MCF 10A (cell line): ENCODE measurements around the gene GRAMD4. TPM values are rescaled to one million over a fixed set of nuclear protein-coding genes. Genes with fewer than 3 reads are reported as not detected.

ENCODE experiments used
- BruUV-seq: library from RNA; stranded (reverse); fragments of 400-500 nt; replicated peaks from 2 replicates; lab custom pipeline; 2021; lab: Mats Ljungman, UMichigan
- CTCF ChIA-PET: fragments of 300-600 bp; sonication (Branson Sonifier 250); formaldehyde crosslinking; extraction: SDS; loops from one replicate; lab custom pipeline; 2021; ENCODE audit warnings: antibody characterized with exemption, inconsistent platforms; lab: Yijun Ruan, JAX
- POLR2A ChIA-PET: fragments of 300-600, 350-650 bp; sonication (Branson Sonifier 250); formaldehyde crosslinking; extraction: SDS; loops from one replicate; lab custom pipeline; 2020; ENCODE audit warnings: antibody characterized with exemption, inconsistent platforms; lab: Yijun Ruan, JAX
- DNase-seq: peaks from one replicate; pipeline ENCODE4 v3.0.0-alpha.2; 2018; ENCODE audit not compliant: unreplicated experiment
- H3K27ac Mint-ChIP-seq: one replicate; pipeline ENCODE4 v1.8.0; 2022; ENCODE audit warnings: mild to moderate bottlenecking, low read depth, mixed read lengths; ENCODE audit not compliant: unreplicated experiment
- H3K27me3 Mint-ChIP-seq: one replicate; pipeline ENCODE4 v1.8.0; 2022; ENCODE audit warnings: mixed read lengths; ENCODE audit not compliant: insufficient read depth, unreplicated experiment
- H3K36me3 Mint-ChIP-seq: one replicate; pipeline ENCODE4 v1.8.0; 2022; ENCODE audit warnings: mild to moderate bottlenecking, moderate library complexity, mixed read lengths; ENCODE audit not compliant: insufficient read depth, unreplicated experiment
- H3K4me1 Mint-ChIP-seq: one replicate; pipeline ENCODE4 v1.8.0; 2022; ENCODE audit warnings: mixed read lengths; ENCODE audit not compliant: insufficient read depth, unreplicated experiment
- H3K4me3 Mint-ChIP-seq: one replicate; pipeline ENCODE4 v1.8.0; 2022; ENCODE audit warnings: mild to moderate bottlenecking, moderate library complexity, mixed read lengths; ENCODE audit not compliant: unreplicated experiment
- H3K9me3 Mint-ChIP-seq: one replicate; pipeline ENCODE4 v1.8.0; 2022; ENCODE audit warnings: mixed read lengths; ENCODE audit not compliant: unreplicated experiment
- intact Hi-C: fragments of 100-400 bp; cut with micrococcal nuclease; formaldehyde crosslinking; loops from 2 replicates; pipeline ENCODE4 v1.14.1; 2022
- total RNA-seq: library from RNA; stranded (reverse); gene quantifications from 2 replicates; pipeline ENCODE4 v1.2.3, GENCODE V29; 2022
- TF ChIP-seq, protein P1 (sequence below): fragments of 200-600 bp; IDR thresholded peaks from one replicate; pipeline ENCODE4 v1.8.0; 2022; ENCODE audit warnings: antibody characterized with exemption, mild to moderate bottlenecking; ENCODE audit not compliant: unreplicated experiment

The GRAMD4 gene
- total RNA-seq, 1 experiment from 2014 or later = 15.6 TPM

DNA sequence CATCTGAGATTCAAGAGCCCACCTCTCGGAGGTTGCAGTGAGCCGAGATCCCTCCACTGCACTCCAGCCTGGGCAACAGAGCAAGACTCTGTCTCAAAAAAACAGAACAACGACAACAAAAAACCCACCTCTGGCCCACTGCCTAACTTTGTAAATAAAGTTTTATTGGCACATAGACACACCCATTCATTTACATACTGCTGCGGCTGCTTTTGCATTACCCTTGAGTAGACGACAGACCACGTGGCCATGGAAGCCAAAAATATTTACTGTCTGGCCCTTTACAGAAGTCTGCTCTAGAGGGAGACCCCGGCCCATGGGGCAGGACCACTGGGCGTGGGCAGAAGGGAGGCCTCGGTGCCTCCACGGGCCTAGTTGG lies 47.0 kb downstream of the GRAMD4 start:
- CTCF ChIA-PET = no interaction called here
- no TSS peak for BruUV-seq
- H3K36me3 Mint-ChIP-seq = peaks cover 6% of the 10 kb centered on the region
- no peaks in the 10 kb centered on the region for H3K27me3 Mint-ChIP-seq
- DNase-seq = no peak
- POLR2A ChIA-PET = interaction anchor here (0.6 kb wide), 1 partner anchor 66 kb away, joined by 3 read pairs; no protein-coding TSS in a partner anchor
- no peaks in the 10 kb centered on the region for H3K4me1 Mint-ChIP-seq
- no peaks in the 10 kb centered on the region for H3K9me3 Mint-ChIP-seq
- H3K27ac Mint-ChIP-seq = no peak overlapping the region
- TF ChIP-seq, protein P1, sequence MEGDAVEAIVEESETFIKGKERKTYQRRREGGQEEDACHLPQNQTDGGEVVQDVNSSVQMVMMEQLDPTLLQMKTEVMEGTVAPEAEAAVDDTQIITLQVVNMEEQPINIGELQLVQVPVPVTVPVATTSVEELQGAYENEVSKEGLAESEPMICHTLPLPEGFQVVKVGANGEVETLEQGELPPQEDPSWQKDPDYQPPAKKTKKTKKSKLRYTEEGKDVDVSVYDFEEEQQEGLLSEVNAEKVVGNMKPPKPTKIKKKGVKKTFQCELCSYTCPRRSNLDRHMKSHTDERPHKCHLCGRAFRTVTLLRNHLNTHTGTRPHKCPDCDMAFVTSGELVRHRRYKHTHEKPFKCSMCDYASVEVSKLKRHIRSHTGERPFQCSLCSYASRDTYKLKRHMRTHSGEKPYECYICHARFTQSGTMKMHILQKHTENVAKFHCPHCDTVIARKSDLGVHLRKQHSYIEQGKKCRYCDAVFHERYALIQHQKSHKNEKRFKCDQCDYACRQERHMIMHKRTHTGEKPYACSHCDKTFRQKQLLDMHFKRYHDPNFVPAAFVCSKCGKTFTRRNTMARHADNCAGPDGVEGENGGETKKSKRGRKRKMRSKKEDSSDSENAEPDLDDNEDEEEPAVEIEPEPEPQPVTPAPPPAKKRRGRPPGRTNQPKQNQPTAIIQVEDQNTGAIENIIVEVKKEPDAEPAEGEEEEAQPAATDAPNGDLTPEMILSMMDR = no peak
- intact Hi-C loops = no loop called here
- no peak overlapping the region for H3K4me3 Mint-ChIP-seq

DNA sequence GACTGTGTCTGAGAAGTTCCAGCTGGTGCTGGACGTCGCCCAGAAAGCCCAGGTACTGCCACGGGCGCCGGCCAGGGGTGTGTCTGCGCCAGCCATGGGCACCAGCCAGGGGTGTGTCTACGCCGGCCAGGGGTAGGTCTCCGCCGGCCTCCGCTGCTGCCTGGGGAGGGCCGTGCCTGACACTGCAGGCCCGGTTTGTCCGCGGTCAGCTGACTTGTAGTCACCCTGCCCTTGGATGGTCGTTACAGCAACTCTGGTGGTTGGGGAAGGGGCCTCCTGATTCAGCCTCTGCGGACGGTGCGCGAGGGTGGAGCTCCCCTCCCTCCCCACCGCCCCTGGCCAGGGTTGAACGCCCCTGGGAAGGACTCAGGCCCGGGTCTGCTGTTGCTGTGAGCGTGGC lies 47.9 kb downstream of the GRAMD4 start:
- CTCF ChIA-PET = interaction anchor here (0.5 kb wide), 1 partner anchor 138 kb away, joined by 3 read pairs; no protein-coding TSS in a partner anchor
- Mint-ChIP-seq H3K4me3 (no peak overlapping the region), H3K9me3 (no peaks in the 10 kb centered on the region), H3K4me1 (no peaks in the 10 kb centered on the region), H3K27me3 (no peaks in the 10 kb centered on the region), H3K36me3 (peaks cover 9% of the 10 kb centered on the region), H3K27ac (no peak overlapping the region)
- DNase-seq = no peak
- no TSS peak for BruUV-seq
- POLR2A ChIA-PET = no interaction called here
- intact Hi-C loops = no loop called here
- TF ChIP-seq, protein P1 = no peak

DNA sequence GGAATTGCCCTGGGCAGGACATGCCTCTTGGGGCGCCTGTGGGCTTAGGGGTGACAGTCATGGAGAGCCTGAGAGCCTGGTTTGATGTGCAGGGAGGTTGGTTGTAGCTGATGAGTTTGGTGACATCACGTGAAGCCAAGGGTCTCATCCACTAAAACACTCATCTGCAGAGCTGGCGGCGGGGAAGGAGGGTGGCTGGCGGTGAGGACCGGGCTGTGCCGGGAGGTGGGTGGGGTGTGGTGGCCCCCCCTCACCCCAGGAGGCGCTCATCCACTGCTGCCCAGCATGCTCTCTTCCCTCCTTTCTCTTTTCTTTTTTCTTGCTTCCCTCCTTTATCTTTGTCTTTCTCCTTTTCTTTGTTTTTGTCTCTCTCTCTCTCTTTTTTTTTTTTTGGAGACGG lies 49.0 kb downstream of the GRAMD4 start:
- ChIA-PET POLR2A (interaction anchor here (0.7 kb wide), 1 partner anchor 8 kb away, joined by 6 read pairs; no protein-coding TSS in a partner anchor), CTCF (interaction anchor here (2.8 kb wide), 1 partner anchor 106 kb away, joined by 14 read pairs; no protein-coding TSS in a partner anchor)
- H3K9me3 Mint-ChIP-seq = no peaks in the 10 kb centered on the region
- BruUV-seq = no TSS peak
- DNase-seq = no peak
- H3K27me3 Mint-ChIP-seq = no peaks in the 10 kb centered on the region
- peaks cover 19% of the 10 kb centered on the region for H3K36me3 Mint-ChIP-seq
- no peak overlapping the region for H3K4me3 Mint-ChIP-seq
- intact Hi-C loops = no loop called here
- TF ChIP-seq, protein P1 = no peak
- H3K27ac Mint-ChIP-seq = no peak overlapping the region
- H3K4me1 Mint-ChIP-seq = no peaks in the 10 kb centered on the region

DNA sequence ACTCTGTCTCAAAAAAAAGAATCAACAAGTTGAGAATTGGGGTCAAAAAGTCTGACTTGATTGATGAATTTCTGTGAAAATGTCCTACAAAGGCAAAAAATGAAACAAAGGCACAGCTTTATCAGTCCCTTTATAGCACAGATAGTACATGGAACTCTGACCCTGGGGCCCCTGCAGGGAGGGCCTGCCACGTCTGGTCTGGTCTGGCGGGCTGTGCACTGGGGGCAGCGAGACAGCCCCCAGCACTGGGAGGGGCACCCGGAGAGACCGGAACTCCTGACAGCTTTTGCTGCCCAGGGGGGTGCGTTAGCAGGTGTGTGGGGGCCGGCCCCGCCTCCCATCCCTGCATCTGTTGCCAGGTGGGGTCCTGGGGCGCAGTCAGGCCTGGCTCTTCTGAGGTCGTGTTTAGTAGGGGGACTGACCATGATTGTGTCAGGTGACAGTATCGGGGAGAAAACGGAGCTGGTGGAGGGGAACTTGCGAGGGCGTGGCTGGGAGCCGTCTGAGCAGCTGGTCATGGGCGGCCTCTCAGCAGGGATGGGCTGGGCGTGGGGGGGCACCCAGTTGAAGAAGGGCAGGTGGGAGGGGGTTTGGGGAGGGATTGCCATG lies 51.7 kb downstream of the GRAMD4 start:
- H3K27ac Mint-ChIP-seq = no peak overlapping the region
- H3K4me1 Mint-ChIP-seq = no peaks in the 10 kb centered on the region
- no peak for DNase-seq
- H3K27me3 Mint-ChIP-seq = no peaks in the 10 kb centered on the region
- peaks cover 20% of the 10 kb centered on the region for H3K36me3 Mint-ChIP-seq
- intact Hi-C loops = no loop called here
- TF ChIP-seq, protein P1 = no peak
- ChIA-PET CTCF (interaction anchor here (0.8 kb wide), 1 partner anchor 131 kb away, joined by 3 read pairs; no protein-coding TSS in a partner anchor), POLR2A (interaction anchor here (0.6 kb wide), 1 partner anchor 1322 kb away, joined by 3 read pairs; no protein-coding TSS in a partner anchor)
- BruUV-seq = no TSS peak
- no peaks in the 10 kb centered on the region for H3K9me3 Mint-ChIP-seq
- no peak overlapping the region for H3K4me3 Mint-ChIP-seq
